Measurements from ENCODE around the gene KRTAP9-6.
"Not testable (repeated sequence)": the region's sequence is repeated elsewhere in the genome, so short reads cannot be mapped to it uniquely, and the experiment has no call there.

KRTAP9-6 gene, protein sequence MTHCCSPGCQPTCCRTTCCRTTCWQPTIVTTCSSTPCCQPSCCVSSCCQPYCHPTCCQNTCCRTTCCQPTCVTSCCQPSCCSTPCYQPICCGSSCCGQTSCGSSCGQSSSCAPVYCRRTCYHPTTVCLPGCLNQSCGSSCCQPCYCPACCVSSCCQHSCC

DNA sequence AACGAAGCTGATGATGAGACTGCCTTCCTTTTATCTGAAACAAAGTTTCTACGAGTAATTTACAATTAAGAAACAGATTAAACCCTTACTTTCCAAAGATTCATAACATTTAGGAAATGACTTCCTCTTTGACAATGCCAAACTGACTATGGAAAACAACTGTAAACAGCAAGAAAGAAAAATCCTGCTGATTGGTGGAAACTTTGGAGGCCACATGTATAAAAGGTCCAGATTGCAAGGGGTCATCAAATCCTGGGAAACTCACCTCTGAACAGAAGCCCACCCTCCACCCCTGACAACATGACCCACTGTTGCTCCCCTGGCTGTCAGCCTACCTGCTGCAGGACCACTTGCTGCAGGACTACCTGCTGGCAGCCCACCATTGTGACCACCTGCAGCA is at the start of gene KRTAP9-6:
Gene KRTAP9-6, plus strand, starts transcription at position 301 of the 400 bp plus-strand sequence. Its CDS starts 0 bp downstream, at position 301.
- no peak for DNase-seq

DNA sequence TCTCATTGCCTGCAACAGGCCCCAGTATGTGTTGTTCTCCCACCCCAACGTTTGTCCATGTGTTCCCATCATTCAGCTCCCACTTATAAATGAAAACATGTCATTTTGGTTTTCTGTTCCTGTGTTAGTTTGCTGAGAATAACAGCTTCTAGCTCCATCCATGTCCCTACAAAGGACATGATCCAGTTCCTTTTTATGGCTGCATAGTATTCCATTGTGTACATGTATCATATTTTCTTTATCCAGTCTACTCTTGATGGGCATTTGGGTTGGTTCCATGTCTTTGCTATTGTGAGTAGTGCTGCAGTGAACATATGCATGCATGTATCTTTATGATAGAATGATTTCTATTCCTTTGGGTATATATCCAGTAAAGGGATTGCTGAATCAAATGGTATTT is 49.5 kb upstream of the KRTAP9-6 start:
- DNase-seq: no peak

DNA sequence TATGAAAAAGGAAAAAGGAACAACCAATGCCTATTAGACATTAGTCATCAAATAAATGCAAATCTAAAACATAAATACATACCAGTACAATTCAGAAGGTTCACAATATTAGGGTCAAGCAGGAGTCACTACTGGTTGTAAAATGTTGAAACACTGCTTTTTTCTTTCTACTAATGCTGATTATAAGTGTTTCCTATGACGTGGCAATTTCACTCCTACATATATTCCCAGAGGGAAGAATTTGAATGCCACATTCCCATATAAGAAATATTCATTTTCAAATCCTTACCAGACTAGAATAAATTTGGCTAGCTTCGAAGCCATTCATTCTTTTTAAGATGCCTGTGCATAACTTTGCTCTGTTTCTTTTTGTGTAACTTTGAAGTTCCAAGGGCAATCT is 41.4 kb upstream of the KRTAP9-6 start:
- DNase-seq: no peak

DNA sequence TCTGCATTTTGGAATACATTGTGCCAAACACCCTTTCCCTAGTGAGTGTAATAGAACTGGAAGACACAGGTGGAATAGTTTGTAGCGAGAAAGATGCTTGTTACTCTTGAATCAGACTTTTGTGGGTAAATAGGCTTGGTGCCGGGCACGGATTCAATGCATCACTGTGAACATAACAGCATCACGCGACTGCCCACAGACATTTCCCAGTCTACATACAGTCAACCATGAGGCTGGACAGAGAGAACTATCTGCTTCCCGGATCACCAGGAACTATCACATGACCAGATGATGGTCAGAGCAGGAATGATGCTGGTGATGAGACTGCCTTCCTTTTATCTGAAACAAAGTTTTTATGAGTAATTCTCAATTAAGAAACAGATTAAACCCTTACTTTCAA is 39.1 kb upstream of the KRTAP9-6 start:
- DNase-seq: no peak

DNA sequence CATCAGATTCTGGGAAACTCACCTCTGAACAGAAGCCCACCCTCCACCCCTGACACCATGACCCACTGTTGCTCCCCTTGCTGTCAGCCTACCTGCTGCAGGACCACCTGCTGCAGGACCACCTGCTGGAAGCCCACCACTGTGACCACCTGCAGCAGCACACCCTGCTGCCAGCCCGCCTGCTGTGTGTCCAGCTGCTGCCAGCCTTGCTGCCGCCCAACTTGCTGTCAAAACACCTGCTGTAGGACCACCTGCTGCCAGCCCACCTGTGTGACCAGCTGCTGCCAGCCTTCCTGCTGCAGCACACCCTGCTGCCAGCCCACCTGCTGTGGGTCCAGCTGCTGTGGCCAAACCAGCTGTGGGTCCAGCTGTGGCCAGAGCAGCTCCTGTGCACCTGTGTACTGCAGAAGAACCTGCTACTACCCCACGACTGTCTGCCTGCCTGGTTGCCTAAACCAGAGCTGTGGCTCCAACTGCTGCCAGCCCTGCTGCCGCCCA is 38.5 kb upstream of the KRTAP9-6 start, which contains the start of gene KRTAP9-2:
Gene KRTAP9-2, plus strand, starts transcription at position 51 of the 498 bp plus-strand sequence. Its CDS starts 7 bp downstream, at position 58.
- DNase-seq: not testable (repeated sequence)

DNA sequence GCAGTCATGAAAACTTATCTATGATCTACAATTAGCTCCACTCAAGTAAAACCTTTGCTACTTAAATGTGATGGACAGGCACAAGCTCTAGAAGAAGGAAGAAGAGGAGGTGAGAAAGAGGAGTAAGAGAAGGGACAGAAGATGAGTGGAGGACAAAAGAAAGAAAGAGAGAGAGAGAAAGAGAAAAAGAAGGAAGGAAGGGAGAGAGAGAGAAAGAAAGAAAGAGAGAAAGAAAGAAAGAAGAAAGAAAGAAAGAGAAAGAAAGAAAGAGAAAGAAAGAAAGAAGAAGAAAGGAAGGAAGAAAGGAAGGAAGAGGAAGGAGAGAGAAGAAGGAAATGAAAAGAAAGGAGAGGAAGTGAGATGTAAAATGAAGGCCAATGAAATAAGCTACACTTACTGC is 35.1 kb upstream of the KRTAP9-6 start:
- DNase-seq: no peak

DNA sequence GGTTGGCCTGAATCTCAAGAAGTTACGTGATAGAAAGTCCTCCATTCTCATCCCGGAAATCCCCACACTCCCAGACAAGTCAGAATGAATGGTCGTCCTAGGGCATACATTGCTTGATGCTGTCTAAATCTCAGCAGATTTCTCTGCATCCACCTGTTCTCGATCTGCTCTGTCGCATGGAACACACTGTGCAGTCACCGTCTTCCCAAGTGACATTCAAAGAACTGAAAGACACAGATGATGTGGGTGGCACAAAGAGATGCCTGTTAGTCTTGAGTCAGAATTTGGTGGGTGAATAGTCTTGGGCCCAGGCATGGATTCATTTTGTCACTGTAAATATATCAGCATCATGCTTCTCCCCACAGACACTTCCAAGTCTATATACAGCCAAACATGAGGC is 33.4 kb upstream of the KRTAP9-6 start:
- DNase-seq: no peak

DNA sequence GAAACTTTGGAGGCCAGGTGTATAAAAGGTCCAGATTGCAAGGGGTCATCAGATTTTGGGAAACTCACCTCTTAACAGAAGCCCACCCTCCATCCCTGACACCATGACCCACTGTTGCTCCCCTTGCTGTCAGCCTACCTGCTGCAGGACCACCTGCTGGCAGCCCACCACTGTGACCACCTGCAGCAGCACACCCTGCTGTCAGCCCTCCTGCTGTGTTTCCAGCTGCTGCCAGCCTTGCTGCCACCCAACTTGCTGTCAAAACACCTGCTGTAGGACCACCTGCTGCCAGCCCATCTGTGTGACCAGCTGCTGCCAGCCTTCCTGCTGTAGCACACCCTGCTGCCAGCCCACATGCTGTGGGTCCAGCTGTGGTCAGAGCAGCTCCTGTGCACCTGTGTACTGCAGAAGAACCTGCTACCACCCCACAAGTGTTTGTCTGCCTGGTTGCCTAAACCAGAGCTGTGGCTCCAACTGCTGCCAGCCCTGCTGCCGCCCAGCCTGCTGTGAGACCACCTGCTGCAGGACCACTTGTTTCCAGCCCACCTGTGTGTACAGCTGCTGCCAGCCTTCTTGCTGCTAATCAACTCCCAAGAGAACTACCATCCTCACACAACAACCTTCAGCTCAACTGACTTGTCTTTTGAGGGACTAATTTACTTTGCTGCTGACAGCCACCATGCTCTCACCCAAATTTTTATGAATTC is 32.6 kb upstream of the KRTAP9-6 start, which contains the start of gene KRTAP9-3:
Gene KRTAP9-3, plus strand, starts transcription at position 51 of the 707 bp plus-strand sequence. Its CDS starts 53 bp downstream, at position 104.
- not testable (repeated sequence) for DNase-seq

DNA sequence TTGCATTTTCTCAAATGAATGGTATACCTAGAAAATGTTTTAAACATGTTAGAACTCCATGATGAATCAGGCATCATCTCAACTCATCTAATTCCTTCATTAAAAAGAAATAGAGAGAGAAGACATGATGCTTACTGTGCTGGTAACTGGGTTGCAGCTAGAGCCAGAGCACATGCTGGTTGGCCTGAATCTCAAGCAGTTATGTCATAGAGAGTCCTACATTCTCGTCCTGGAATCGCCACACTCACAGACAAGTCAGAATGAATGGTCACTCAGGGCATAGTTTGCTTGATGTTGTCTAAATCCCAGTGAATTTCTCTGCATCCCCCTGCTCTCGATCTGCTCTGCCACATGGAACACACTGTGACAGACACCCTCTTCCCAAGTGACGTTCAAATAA is 28.1 kb upstream of the KRTAP9-6 start:
- DNase-seq: not testable (repeated sequence)

DNA sequence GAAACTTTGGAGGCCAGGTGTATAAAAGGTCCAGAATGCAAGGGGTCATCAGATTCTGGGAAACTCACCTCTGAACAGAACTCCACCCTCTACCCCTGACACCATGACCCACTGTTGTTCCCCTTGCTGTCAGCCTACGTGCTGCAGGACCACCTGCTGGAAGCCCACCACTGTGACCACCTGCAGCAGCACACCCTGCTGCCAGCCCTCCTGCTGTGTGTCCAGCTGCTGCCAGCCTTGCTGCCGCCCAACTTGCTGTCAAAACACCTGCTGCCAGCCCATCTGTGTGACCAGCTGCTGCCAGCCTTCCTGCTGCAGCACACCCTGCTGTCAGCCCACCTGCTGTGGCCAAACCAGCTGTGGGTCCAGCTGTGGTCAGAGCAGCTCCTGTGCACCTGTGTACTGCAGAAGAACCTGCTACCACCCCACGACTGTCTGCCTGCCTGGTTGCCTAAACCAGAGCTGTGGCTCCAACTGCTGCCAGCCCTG is 27.2 kb upstream of the KRTAP9-6 start, which contains the start of gene KRTAP9-8:
Gene KRTAP9-8, plus strand, starts transcription at position 51 of the 489 bp plus-strand sequence. Its CDS starts 53 bp downstream, at position 104.
- DNase-seq: not testable (repeated sequence)

DNA sequence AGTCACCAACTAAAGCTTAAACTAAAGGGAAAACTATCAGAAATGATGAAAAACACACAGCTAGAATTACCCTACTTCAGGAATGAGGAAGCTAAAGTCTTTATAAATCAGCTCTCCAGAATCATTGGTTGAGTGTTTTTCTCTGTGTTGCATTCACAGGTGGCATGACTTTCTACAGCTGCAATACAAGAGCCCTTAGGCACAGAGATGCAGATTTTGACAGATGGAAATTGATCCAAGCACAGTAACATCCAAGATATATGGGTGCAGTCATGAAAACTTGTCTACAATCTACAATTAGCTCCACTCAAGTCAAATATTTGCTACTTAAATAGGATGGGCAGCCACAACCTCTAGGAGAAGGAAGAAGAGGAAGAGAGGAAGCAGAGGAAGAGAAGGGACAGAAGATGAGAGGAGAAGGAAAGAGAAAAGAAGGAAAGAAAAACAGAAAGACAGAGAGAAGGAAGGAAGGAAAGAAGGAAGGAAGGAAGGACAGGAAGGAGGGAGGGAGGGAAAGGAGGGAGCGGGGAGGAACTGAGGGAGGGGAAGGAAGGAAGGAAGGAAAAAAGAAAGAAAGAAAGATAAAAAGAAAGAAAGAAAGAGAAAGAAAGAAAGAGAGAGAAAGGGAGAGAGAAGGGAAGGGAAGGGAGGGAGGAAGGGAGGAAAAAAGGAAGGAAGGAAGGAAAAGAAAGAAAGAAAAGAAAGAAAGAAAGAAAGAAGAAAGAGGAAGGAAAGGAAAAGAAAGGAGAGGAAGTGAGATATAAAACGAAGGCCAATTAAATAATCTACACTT is 18.0 kb upstream of the KRTAP9-6 start:
- DNase-seq: not testable (repeated sequence)

DNA sequence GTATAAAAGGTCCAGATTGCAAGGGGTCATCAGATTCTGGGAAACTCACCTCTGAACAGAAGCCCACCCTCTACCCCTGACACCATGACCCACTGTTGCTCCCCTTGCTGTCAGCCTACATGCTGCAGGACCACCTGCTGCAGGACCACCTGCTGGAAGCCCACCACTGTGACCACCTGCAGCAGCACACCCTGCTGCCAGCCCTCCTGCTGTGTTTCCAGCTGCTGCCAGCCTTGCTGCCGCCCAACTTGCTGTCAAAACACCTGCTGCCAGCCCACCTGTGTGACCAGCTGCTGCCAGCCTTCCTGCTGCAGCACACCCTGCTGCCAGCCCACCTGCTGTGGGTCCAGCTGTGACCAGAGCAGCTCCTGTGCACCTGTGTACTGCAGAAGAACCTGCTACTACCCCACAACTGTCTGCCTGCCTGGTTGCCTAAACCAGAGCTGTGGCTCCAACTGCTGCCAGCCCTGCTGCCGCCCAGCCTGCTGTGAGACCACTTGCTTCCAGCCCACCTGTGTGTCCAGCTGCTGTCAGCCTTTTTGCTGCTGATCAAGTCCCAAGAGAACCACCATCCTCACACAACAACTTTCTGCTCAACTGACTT is 15.4 kb upstream of the KRTAP9-6 start, which contains the start of gene KRTAP9-4:
Gene KRTAP9-4, plus strand, starts transcription at position 51 of the 604 bp plus-strand sequence. Its CDS starts 34 bp downstream, at position 85.
- not testable (repeated sequence) for DNase-seq

DNA sequence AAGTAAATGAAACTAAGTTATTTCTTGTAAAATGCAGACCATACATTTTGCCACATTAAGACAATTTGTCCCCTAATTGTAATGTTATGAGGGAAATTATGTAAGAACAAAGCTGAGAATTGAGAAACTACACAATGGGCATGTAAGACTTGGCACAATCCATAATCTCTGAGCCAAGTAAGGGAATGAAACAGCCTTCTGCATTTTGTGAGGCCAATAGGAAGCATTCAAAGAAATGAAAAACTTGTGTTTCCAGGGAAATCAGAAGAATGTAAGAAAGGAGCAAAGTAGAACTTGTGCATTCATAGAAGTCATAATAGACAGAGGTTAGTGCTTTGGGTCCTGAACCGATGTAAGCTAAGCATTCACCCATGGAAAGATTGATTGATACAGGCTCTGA is 13.9 kb upstream of the KRTAP9-6 start:
- no peak for DNase-seq

DNA sequence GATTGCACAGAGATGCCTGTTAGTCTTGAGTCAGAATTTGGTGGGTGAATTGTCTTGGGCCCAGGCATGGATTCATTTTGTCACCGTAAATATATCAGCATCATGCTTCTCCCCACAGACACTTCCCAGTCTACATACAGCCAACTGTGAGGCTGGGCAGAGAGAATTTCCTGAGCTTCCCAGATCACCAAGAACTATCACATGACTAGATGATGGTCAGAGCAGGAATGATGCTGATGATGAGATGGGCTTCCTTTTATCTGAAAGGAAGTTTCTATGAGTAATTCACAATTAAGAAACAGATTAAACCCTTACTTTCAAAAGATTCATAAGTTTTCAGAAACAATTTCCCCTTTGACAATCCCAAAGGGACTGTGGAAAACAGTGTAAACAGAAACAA is 10.3 kb upstream of the KRTAP9-6 start:
- DNase-seq: no peak

DNA sequence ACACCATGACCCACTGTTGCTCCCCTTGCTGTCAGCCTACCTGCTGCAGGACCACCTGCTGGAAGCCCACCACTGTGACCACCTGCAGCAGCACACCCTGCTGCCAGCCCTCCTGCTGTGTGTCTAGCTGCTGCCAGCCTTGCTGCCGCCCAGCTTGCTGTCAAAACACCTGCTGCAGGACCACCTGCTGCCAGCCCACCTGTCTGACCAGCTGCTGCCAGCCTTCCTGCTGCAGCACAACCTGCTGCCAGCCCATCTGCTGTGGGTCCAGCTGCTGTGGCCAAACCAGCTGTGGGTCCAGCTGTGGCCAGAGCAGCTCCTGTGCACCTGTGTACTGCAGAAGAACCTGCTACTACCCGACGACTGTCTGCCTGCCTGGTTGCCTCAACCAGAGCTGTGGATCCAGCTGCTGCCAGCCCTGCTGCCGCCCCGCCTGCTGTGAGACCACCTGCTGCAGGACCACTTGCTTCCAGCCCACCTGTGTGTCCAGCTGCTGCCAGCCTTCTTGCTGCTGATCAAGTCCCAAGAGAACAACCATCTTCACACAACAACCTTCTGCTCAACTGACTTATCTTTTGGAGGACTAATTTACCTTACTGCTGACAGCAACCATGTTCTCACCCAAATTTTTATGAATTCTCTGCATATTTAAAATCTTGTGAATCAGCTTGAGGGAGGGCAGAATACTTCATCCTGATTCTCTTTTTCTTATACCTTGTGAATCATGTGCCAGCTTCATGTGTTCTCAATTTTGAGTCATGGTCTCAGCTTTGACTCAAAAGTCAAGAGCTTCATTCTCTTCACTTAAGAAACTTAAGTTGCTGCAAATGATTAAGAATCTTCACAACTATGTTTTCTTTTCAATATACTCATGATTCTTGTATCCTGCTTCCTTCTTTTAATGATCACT is 9.5 kb upstream of the KRTAP9-6 start, which contains the start of gene KRTAP9-9:
Gene KRTAP9-9, plus strand, starts transcription at position 4 of the 910 bp plus-strand sequence.
- DNase-seq: not testable (repeated sequence)

DNA sequence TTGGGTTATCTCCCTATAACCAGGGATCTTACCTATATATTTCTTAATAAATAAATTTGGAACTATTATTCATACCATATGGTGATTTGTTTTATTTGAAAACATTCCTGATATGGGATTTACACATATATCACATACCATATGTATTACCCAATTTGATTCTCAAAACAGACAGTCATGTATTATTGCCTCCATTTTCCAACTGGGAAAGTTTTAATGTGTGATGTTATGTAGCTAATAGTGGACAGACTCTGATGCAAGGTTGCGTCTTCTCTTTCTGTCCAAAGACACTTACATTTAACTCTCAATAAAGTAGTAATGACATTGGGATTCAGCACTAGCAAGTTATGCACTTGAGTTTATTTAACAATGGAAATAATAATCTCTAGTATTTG is 8.9 kb upstream of the KRTAP9-6 start:
- DNase-seq: no peak

DNA sequence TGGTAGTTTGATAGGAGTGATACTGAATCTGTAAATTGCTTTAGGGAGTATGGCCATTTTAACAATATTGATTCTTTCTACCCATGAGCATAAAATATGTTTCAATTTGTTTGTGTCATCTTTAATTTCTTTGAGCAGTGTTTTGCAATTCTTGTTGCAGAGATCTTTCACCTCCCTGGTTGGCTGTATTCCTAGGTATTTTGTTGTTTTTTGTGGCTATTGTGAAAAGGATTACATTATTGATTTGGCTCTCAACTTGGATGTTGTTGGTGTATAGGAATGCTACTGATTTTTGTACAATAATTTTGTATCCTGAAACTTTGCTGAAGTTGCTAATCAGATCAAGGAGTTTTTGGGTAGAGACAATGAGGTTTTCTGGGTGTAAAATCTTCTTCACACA is 6.8 kb upstream of the KRTAP9-6 start:
- DNase-seq: no peak

DNA sequence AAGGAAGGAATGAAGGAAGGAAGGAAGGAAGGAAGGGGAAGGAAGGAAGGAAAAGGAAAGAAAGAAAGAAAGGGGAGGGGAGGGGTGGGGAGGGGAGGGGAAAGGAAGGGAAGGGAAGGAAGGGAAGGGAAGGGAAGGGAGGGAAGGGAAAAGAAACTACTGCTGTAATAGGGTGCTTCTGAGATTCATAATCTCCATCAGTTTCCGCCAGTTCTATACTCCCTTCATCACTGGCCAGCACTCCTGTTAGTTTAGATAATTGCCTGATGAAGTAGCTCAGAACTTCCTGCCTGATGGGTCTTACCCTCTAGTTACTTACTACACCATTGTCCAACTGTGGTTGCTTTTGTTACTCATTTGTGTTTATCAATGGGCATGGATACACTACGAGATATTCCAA is 2.0 kb upstream of the KRTAP9-6 start:
- DNase-seq: no peak

DNA sequence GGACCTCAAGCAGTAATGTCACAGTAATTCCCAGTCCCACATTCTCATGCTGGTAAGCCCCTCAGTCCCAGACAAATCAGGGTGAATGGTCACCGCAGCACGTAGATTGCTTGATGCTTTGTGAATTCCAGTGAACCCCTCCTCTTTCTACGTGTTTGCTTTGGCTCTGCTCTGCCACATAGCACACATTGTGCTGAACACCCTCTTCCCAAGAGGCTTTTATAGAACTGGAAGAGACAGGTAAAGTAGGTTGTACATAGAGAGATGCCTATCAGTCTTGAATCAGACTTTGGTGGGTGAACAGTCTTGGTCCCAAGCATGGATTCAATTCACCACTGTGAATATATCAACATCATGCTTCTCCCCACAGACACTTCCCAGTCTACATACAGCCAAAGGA is 579 bp upstream of the KRTAP9-6 start:
- DNase-seq: no peak

DNA sequence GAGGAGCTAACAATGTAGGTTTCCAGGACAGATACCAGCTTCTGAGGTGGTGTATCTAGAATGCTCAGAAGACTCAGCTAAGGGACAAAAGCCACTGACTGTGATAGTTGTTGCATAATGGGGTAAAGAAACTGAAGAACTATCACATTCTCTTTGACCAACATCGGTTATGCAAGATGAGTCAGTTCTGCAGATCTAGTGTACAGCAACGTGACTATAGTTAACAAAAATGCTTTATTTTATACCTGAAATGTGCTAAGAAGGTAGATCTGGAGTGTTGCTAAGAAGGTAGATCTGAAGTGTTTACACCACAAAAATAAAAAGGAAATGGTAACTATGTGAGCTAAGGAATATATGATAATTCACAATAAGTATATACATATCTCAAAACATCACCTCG is 2.5 kb downstream of the KRTAP9-6 start:
- no peak for DNase-seq

DNA sequence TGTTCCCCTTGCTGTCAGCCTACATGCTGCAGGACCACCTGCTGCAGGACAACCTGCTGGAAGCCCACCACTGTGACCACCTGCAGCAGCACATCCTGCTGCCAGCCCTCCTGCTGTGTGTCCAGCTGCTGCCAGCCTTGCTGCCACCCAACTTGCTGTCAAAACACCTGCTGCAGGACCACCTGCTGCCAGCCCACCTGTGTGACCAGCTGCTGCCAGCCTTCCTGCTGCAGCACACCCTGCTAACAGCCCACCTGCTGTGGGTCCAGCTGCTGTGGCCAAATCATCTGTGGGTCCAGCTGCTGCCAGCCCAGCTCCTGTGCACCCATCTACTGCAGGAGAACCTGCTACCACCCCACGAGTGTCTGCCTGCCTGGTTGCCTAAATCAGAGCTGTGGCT is 6.1 kb downstream of the KRTAP9-6 start:
- not testable (repeated sequence) for DNase-seq

Measured in stimulated activated CD4-positive, alpha-beta T cell treated with anti-CD3 and anti-CD28 coated beads, Interleukin-4, amount 100 ng/mL, for 4 hours (primary cell).